Hepatocyte (in vitro differentiated cells): ENCODE measurements around the gene MAB21L4. TPM values are rescaled to one million over a fixed set of nuclear protein-coding genes. Genes with fewer than 3 reads are reported as not detected.

ENCODE experiments used
- DNase-seq: peaks from one replicate; pipeline ENCODE4 v3.0.0-alpha.2; 2016; ENCODE audit warnings: low spot score
- H2AFZ ChIP-seq: fragments of 200-600 bp; sonication (generic); 2 replicates; pipeline ENCODE4 v1.6.0; 2016; ENCODE audit warnings: antibody characterized with exemption, mild to moderate bottlenecking
- H3K27ac ChIP-seq: fragments of 200-600 bp; sonication (generic); 2 replicates; pipeline ENCODE4 v1.5.1; 2016; ENCODE audit warnings: mild to moderate bottlenecking
- H3K27me3 ChIP-seq: fragments of 200-600 bp; sonication (generic); 2 replicates; pipeline ENCODE4 v1.6.1; 2016
- H3K36me3 ChIP-seq: fragments of 200-600 bp; sonication (generic); replicated peaks from 2 replicates; pipeline ENCODE4 v1.5.1; 2016; ENCODE audit warnings: low read depth; ENCODE audit not compliant: insufficient read depth
- H3K4me1 ChIP-seq: fragments of 200-600 bp; sonication (generic); 2 replicates; pipeline ENCODE4 v1.5.1; 2016; ENCODE audit warnings: mild to moderate bottlenecking, moderate library complexity; ENCODE audit not compliant: insufficient read depth
- H3K4me2 ChIP-seq: fragments of 200-600 bp; sonication (generic); 2 replicates; pipeline ENCODE4 v1.6.0; 2016
- H3K4me3 ChIP-seq: fragments of 200-600 bp; sonication (generic); 2 replicates; pipeline ENCODE4 v1.5.1; 2016; ENCODE audit warnings: mild to moderate bottlenecking
- H3K79me2 ChIP-seq: fragments of 200-600 bp; sonication (generic); 2 replicates; pipeline ENCODE4 v1.6.0; 2017; ENCODE audit warnings: mild to moderate bottlenecking
- H3K9me2 ChIP-seq: fragments of 200-600 bp; sonication (generic); replicated peaks from 2 replicates; pipeline ENCODE4 v1.6.0; 2017; ENCODE audit warnings: mild to moderate bottlenecking; ENCODE audit not compliant: insufficient read depth
- H3K9me3 ChIP-seq: fragments of 200-600 bp; sonication (generic); 2 replicates; pipeline ENCODE4 v1.5.1; 2016; ENCODE audit warnings: low read depth, mild to moderate bottlenecking
- H4K20me1 ChIP-seq: fragments of 200-600 bp; sonication (generic); 2 replicates; pipeline ENCODE4 v1.6.0; 2016; ENCODE audit warnings: mild to moderate bottlenecking; ENCODE audit not compliant: insufficient read depth, poor library complexity, severe bottlenecking
- EZH2 ChIP-seq: fragments of 200-600 bp; sonication (generic); IDR thresholded peaks from 2 replicates; pipeline ENCODE4 v1.6.1; 2016; ENCODE audit warnings: antibody characterized with exemption, mild to moderate bottlenecking, borderline replicate concordance
- EZH2phosphoT487 ChIP-seq: fragments of 200-600 bp; sonication (generic); IDR thresholded peaks from one replicate; pipeline ENCODE4 v1.6.1; 2018; ENCODE audit warnings: antibody characterized with exemption, mild to moderate bottlenecking, low read depth, moderate library complexity; ENCODE audit not compliant: unreplicated experiment, severe bottlenecking
- WGBS: methylation state at CpG from one replicate; pipeline ENCODE4 v1.1.6; 2016; ENCODE audit warnings: low lambda C conversion rate; ENCODE audit errors: missing lambda C conversion rate; 5-methylcytosine and 5-hydroxymethylcytosine counted together
- polyA plus RNA-seq: library from polyadenylated mRNA; unstranded; fragments of >200 nt; fragmentation: Nextera tagmentation; extraction: Ambion mirVana; gene quantifications from 2 replicates; pipeline ENCODE4 v1.2.1, GENCODE V29; 2016
- total RNA-seq: library from RNA; depleted of rRNA; stranded (reverse); fragments of >200 nt; gene quantifications from 2 replicates; pipeline ENCODE4 v1.2.3, GENCODE V29; 2014
- TF ChIP-seq, protein P1 (sequence below): fragments of 200-600 bp; sonication (generic); IDR thresholded peaks from 2 replicates; pipeline ENCODE4 v1.5.1; 2016; ENCODE audit warnings: antibody characterized with exemption, mild to moderate bottlenecking; ENCODE audit not compliant: poor library complexity

Gene MAB21L4
- total and polyA plus RNA-seq, 2 experiments from 2014 or later: 11.5 to 34.5 TPM

DNA sequence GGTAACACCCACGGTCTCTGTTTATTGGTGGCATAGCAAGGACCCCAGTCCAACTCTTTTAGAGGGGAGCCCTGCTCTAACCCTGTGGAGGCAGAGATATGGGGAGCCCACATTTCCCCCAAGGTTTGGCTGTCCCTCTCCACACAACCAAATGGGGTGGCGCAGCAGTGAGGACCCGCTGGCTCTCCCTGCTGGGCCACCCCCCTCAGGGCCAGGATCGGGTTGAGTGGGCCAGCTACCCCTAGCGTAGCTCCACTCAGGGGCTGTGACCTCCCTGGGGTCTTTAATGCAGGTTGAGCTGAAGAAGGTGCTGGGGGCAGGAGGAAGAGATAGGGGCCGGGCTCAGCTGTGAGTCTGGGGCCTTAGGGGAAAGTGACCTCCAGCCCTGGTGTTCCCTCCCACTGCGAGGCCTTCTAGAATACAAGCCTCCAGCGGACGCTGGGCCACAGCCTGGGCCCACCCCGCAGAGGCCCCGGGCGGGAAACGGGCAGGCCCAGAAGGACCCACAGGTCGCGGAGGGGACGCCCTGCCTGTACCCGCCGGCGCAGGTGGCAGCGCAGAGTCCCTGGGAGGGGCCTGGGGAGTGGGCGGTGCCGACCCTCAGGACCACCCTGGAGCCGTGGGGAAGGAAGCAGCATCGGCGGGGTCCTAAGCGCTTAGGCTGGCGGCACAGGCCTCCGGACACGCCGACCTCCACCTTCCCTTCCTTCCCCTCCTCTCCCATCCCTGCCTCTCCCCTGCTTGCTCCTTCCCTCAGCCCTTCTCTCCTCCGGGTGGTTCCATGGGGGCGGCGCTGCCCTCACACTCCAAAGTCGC lies 19.8 kb upstream of the MAB21L4 start:
- H2AFZ ChIP-seq: no peak overlapping the region
- no peak overlapping the region for H3K27ac ChIP-seq
- 38% methylated on average over 19 of the region's 34 CpGs for WGBS
- peak overlapping the region; percentile 43 for H3K4me2 ChIP-seq
- H4K20me1 ChIP-seq: no peaks in the 10 kb centered on the region
- no peaks in the 10 kb centered on the region for H3K9me2 ChIP-seq
- no peak overlapping the region for H3K4me3 ChIP-seq
- no peaks in the 10 kb centered on the region for H3K79me2 ChIP-seq
- H3K9me3 ChIP-seq: no peaks in the 10 kb centered on the region
- peaks cover 20% of the 10 kb centered on the region for H3K4me1 ChIP-seq
- peaks cover 11% of the 10 kb centered on the region for H3K27me3 ChIP-seq
- no peak for TF ChIP-seq EZH2phosphoT487
- H3K36me3 ChIP-seq: no peaks in the 10 kb centered on the region
- no peak for DNase-seq

DNA sequence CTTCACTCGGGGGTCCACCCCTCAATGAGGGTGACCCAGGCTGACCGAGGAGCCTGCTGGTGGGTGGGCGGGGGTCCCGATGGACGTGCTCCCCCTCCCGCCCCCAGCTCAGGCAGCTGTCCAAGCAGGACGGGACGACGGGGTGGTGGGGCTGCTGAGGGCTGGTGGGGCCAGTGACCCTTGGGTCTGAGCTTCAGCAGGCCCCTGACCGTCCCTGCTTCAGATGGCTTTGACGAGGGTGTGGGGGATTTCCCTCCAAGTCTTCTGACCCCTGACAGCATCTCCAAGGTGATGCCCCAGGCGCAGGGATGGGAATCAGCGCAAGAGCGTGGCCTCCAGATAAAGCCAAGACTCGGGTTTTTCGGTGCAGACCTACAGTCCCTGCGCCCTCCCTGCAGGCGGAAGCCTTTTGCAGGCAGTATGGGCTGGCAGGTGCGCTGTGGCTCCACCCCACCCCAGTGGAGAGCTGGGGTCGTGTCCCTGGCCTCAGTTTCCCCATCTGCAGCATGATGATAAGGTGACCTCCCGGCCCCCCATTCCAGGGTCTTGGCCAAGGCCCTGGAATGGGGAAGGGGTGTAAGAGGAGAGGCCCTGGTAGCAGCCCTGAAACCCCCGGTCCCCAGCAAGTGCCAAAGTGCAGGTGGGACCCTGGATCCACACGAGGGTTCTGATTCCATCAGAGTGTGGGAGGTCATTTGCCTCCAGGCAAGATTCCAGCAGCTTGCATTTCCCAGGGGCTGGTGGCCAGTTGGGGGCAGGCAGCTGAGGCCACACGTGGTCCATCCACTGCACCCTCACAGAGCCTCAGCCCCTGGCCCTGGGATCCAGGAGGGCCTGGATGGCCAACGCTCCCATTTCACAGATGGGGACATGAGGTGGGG lies 18.9 kb upstream of the MAB21L4 start:
- Histone ChIP-seq H3K79me2 (no peaks in the 10 kb centered on the region), H3K36me3 (no peaks in the 10 kb centered on the region), H2AFZ (no peak overlapping the region), H3K27ac (no peak overlapping the region), H4K20me1 (no peaks in the 10 kb centered on the region), H3K9me3 (no peaks in the 10 kb centered on the region), H3K4me1 (peaks cover 20% of the 10 kb centered on the region), H3K9me2 (no peaks in the 10 kb centered on the region), H3K4me2 (no peak overlapping the region), H3K27me3 (peaks cover 11% of the 10 kb centered on the region), H3K4me3 (no peak overlapping the region)
- 82% methylated on average over 16 of the region's 25 CpGs for WGBS
- DNase-seq: no peak
- TF ChIP-seq EZH2 (no peak), EZH2phosphoT487 (no peak)
- TF ChIP-seq, protein P1, sequence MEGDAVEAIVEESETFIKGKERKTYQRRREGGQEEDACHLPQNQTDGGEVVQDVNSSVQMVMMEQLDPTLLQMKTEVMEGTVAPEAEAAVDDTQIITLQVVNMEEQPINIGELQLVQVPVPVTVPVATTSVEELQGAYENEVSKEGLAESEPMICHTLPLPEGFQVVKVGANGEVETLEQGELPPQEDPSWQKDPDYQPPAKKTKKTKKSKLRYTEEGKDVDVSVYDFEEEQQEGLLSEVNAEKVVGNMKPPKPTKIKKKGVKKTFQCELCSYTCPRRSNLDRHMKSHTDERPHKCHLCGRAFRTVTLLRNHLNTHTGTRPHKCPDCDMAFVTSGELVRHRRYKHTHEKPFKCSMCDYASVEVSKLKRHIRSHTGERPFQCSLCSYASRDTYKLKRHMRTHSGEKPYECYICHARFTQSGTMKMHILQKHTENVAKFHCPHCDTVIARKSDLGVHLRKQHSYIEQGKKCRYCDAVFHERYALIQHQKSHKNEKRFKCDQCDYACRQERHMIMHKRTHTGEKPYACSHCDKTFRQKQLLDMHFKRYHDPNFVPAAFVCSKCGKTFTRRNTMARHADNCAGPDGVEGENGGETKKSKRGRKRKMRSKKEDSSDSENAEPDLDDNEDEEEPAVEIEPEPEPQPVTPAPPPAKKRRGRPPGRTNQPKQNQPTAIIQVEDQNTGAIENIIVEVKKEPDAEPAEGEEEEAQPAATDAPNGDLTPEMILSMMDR: no peak

DNA sequence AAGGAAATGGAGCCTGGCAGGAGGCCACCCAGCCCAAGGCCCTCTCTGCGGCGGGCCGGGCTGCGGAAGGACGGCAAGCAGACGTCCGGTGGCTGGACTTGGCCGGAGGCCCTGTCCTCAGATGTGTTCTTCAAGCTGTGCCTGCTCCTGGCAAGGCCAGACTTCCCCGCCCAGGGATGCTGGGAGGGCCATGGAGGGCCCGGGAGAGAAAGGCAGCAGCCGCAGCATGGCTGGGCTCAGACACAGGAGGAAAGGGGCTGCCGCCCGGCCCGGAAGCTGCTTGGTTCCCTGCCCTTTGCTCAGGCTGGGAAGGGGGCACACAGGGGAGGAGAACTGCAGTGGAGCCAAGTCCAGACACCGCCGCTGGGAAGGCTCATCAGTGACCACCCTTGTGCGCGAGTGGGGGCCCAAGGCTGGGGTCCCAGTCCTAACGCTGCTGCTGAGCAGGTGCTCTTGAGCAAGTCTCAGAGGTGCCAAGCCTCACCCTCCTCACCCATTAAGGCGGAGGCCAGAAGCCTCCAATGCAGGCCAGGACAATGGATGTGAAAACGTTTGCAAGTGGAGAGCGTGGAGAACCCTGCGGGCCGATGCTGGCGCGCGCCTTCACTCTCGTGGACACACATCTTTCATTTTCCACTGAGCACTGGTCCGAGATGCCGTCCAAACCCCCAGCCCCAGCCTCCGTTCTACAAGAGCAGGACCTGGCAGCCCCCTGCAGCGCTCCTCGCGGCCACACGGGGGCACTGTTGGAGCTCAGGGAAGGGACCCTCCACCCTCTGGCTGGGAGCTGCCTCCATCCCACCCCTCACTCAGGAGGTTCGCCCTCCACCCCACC lies 18.1 kb upstream of the MAB21L4 start:
- H3K27ac ChIP-seq: no peak overlapping the region
- peak; percentile 72 for DNase-seq
- no peaks in the 10 kb centered on the region for H3K36me3 ChIP-seq
- no peak overlapping the region for H2AFZ ChIP-seq
- peaks cover 20% of the 10 kb centered on the region for H3K4me1 ChIP-seq
- H3K27me3 ChIP-seq: peaks cover 11% of the 10 kb centered on the region
- H3K4me3 ChIP-seq: no peak overlapping the region
- H3K9me2 ChIP-seq: no peaks in the 10 kb centered on the region
- H3K9me3 ChIP-seq: no peaks in the 10 kb centered on the region
- no peaks in the 10 kb centered on the region for H3K79me2 ChIP-seq
- H4K20me1 ChIP-seq: no peaks in the 10 kb centered on the region
- no peak overlapping the region for H3K4me2 ChIP-seq
- 57% methylated on average over 35 of the region's 36 CpGs for WGBS
- no peak for TF ChIP-seq EZH2
- TF ChIP-seq, protein P1: peak; percentile 95
